Measurements from ENCODE around the gene HPN. TPM values are rescaled to one million over a fixed set of nuclear protein-coding genes. Genes with fewer than 3 reads are reported as not detected.

The HPN gene
- total RNA-seq, 1 experiment from 2014 or later: 10.6 TPM

GRCh38 chr19:35059799-35060091, 18.2 kb downstream of the HPN start:
- H3K18ac ChIP-seq (ENCODE audit: insufficient read length, low read depth, low read length): no peak overlapping the region
- no peak for DNase-seq
- peaks cover 20 to 22% of the 10 kb centered on the region in 2 experiments for H3K4me1 Mint-ChIP-seq
- no peak for TF ChIP-seq CTCF (conservative IDR thresholded peaks at IDR 0.05)
- H3K27me3 ChIP-seq (ENCODE audit: insufficient read depth, low read length): no peaks in the 10 kb centered on the region
- no peak overlapping the region for H3K4me2 ChIP-seq (ENCODE audit: insufficient read depth, insufficient read length, low read length)
- no peak overlapping the region for H3K56ac ChIP-seq (ENCODE audit: insufficient read length, low read depth, low read length)
- H3K4me1 ChIP-seq (ENCODE audit: insufficient read depth, low read length): no peaks in the 10 kb centered on the region
- no peak overlapping the region for H3K27ac Mint-ChIP-seq
- H3K27ac ChIP-seq (ENCODE audit: insufficient read length, low read depth, low read length): no peak overlapping the region
- no peak overlapping the region for H3T11ph ChIP-seq (ENCODE audit: low read length)
- no peak overlapping the region for H3K14ac ChIP-seq (ENCODE audit: insufficient read depth, low read length)
- H3K36me3 Mint-ChIP-seq (ENCODE audit: insufficient read depth in 1 of 3, low read depth in 3 of 3): no peaks in the 10 kb centered on the region
- H4K8ac ChIP-seq (replicated peaks; ENCODE audit: insufficient read length, low read depth, low read length): no peak overlapping the region
- peaks cover 29% of the 10 kb centered on the region for H3K27me3 Mint-ChIP-seq (ENCODE audit: low read depth)
- no peak overlapping the region for H2BK20ac ChIP-seq (ENCODE audit: low read depth, low read length, poor library complexity, severe bottlenecking)
- no peak overlapping the region for H3K4me3 Mint-ChIP-seq
- no peaks in the 10 kb centered on the region for H3K79me1 ChIP-seq (ENCODE audit: insufficient read depth, low read depth, low read length, poor library complexity, severe bottlenecking)
- no peak overlapping the region for H4K91ac ChIP-seq (ENCODE audit: insufficient read length, low read depth, low read length)
- H2BK15ac ChIP-seq (ENCODE audit: low read depth, low read length): no peak overlapping the region
- H3K4ac ChIP-seq (ENCODE audit: low read depth, low read length): no peak overlapping the region
- H4K5ac ChIP-seq (ENCODE audit: insufficient read length, low read depth, low read length): no peak overlapping the region
- H3K9me3 ChIP-seq (ENCODE audit: control insufficient read depth, low read depth, low read length): no peaks in the 10 kb centered on the region
- no peaks in the 10 kb centered on the region for H3K23me2 ChIP-seq (ENCODE audit: insufficient read length, low read depth, low read length, poor library complexity, severe bottlenecking)
- no peak overlapping the region for H2AK5ac ChIP-seq (ENCODE audit: insufficient read length, low read length)
- no peaks in the 10 kb centered on the region for H4K20me1 ChIP-seq (ENCODE audit: control insufficient read depth, insufficient read depth, insufficient read length)
- H2BK120ac ChIP-seq (ENCODE audit: low read depth, low read length, poor library complexity, severe bottlenecking): no peak overlapping the region
- no peaks in the 10 kb centered on the region for H3K79me2 ChIP-seq (ENCODE audit: insufficient read depth, low read length)
- no peaks in the 10 kb centered on the region for H3K9me3 Mint-ChIP-seq
- H3K23ac ChIP-seq (ENCODE audit: insufficient read length, low read depth, low read length): no peak overlapping the region
- H3K9ac ChIP-seq (ENCODE audit: extremely low read depth, insufficient read length, low read length): no peak overlapping the region
- H2AFZ ChIP-seq (ENCODE audit: low read length): no peak overlapping the region
- WGBS (ENCODE audit: extremely low coverage, insufficient read length, low lambda C conversion rate): no CpG with 5 or more reads among the region's 15 CpGs
- H2BK12ac ChIP-seq (ENCODE audit: insufficient read length, low read depth, low read length): no peak overlapping the region
- H2BK5ac ChIP-seq (ENCODE audit: insufficient read length, low read length): no peak overlapping the region

Measured in H9 (cell line).